Peyer's patch (tissue), 4 donors: ENCODE measurements around the gene RAC3. TPM values are rescaled to one million over a fixed set of nuclear protein-coding genes. Genes with fewer than 3 reads are reported as not detected.

Experiments
- DNase-seq, 3 donors: peaks; one replicate each; pipeline ENCODE4 v3.0.0-alpha.2; 2017 to 2019
- H3K27ac ChIP-seq, 4 donors: fragments of 200-600 bp; sonication (generic); one replicate each; pipeline ENCODE4 v1.5.1; 2016 to 2019
- H3K27me3 ChIP-seq, 2 donors: fragments of 200-600 bp; sonication (generic); one replicate each; pipeline ENCODE4 v1.5.1; 2019
- H3K36me3 ChIP-seq, 3 donors: fragments of 200-600 bp; sonication (generic); one replicate each; pipeline ENCODE4 v1.5.1; 2016 to 2019
- H3K4me1 ChIP-seq, 4 donors: fragments of 200-600 bp; sonication (generic); one replicate each; pipeline ENCODE4 v1.5.1; 2016 to 2019
- H3K4me3 ChIP-seq, 4 donors: fragments of 200-600 bp; sonication (generic); 1 replicate in 3 of 4; 2 replicates in 1 of 4; pipeline ENCODE4 v1.5.1; 2016 to 2019; ENCODE audit warnings: mild to moderate bottlenecking in 1 of 4
- H3K9me3 ChIP-seq, 4 donors: fragments of 200-600 bp; sonication (generic); one replicate each; pipeline ENCODE4 v1.5.1; 2016 to 2019; ENCODE audit warnings: mild to moderate bottlenecking in 1 of 4
- POLR2A ChIP-seq, 2 donors: fragments of 450-650 bp; IDR thresholded peaks; one replicate each; pipeline ENCODE4 v1.5.1; 2017; ENCODE audit warnings: antibody characterized with exemption in 2 of 2, mild to moderate bottlenecking in 2 of 2, moderate library complexity in 2 of 2
- total RNA-seq, 4 donors: library from RNA; depleted of rRNA; stranded (reverse); fragments of >200 nt; gene quantifications; one replicate each; pipeline ENCODE4 v1.1.0, GENCODE V29; 2016
- TF ChIP-seq, protein P1 (sequence below), 6 experiments: fragments of 450-650 bp in 4 of 6; fragments of 200-600 bp in 2 of 6; sonication (generic) in 1 of 6; IDR thresholded peaks; one replicate each; pipeline ENCODE4 v1.5.1; 2017 to 2019; ENCODE audit warnings: antibody characterized with exemption in 6 of 6, mild to moderate bottlenecking in 3 of 6, moderate library complexity in 1 of 6

Gene RAC3
- total RNA-seq, 4 donors from 2014 or later: 4.6 to 20.6 (median 9.8) TPM

DNA sequence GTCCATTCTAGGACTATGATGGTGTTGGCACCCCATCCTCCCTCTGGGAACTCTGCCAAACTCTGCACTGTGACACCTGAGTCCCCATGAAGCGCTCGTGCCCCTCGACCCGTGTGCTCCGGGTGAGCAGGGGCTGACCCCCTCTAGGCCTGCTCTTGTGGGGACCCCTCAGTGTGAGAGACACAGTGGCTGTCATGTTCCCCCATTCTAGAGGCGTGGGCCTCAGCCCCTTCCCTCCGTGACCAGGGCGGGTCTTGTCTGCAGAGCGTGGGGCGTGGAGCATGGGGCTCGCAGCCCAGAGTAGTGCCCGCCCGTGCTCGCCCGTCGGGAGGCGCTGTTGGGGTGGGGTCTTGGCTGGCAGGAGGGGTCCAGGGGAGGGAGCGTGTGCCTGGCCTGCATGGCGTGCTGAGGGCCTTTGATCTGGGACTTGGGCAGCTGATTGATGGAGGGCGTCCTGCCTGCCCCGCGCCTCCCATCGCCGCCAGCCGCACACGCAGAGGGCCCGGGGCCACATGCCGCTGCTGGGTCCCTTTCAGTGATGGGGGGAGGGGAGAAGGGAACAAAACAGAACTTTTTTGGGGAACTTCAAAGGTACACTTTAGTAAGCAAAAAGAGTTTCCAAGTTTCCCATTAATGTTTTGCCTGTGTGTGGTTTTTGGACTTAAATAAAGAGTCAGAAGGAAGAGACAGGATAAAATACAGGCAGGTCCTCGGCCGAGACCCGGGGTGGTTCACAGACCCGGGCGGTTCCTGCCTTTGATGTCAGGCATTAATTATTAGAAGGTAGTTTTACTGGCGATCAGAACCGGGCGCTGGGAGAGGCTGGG, 31.3 kb upstream of the RAC3 start:
- H3K4me1 ChIP-seq: peaks cover 0 to 28% (median 0%) of the 10 kb centered on the region in 4 donors
- peaks cover 0 to 5% (median 0%) of the 10 kb centered on the region in 3 donors for H3K36me3 ChIP-seq
- H3K27me3 ChIP-seq: no peaks in the 10 kb centered on the region
- H3K27ac ChIP-seq: no peak overlapping the region
- TF ChIP-seq POLR2A (IDR thresholded peaks at IDR 0.05): no peak
- TF ChIP-seq, protein P1, sequence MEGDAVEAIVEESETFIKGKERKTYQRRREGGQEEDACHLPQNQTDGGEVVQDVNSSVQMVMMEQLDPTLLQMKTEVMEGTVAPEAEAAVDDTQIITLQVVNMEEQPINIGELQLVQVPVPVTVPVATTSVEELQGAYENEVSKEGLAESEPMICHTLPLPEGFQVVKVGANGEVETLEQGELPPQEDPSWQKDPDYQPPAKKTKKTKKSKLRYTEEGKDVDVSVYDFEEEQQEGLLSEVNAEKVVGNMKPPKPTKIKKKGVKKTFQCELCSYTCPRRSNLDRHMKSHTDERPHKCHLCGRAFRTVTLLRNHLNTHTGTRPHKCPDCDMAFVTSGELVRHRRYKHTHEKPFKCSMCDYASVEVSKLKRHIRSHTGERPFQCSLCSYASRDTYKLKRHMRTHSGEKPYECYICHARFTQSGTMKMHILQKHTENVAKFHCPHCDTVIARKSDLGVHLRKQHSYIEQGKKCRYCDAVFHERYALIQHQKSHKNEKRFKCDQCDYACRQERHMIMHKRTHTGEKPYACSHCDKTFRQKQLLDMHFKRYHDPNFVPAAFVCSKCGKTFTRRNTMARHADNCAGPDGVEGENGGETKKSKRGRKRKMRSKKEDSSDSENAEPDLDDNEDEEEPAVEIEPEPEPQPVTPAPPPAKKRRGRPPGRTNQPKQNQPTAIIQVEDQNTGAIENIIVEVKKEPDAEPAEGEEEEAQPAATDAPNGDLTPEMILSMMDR (IDR thresholded peaks at IDR 0.05): no peak
- peak overlapping the region in 1 of 4 donors; percentile 19 for H3K4me3 ChIP-seq
- no peak for DNase-seq
- no peaks in the 10 kb centered on the region for H3K9me3 ChIP-seq

DNA sequence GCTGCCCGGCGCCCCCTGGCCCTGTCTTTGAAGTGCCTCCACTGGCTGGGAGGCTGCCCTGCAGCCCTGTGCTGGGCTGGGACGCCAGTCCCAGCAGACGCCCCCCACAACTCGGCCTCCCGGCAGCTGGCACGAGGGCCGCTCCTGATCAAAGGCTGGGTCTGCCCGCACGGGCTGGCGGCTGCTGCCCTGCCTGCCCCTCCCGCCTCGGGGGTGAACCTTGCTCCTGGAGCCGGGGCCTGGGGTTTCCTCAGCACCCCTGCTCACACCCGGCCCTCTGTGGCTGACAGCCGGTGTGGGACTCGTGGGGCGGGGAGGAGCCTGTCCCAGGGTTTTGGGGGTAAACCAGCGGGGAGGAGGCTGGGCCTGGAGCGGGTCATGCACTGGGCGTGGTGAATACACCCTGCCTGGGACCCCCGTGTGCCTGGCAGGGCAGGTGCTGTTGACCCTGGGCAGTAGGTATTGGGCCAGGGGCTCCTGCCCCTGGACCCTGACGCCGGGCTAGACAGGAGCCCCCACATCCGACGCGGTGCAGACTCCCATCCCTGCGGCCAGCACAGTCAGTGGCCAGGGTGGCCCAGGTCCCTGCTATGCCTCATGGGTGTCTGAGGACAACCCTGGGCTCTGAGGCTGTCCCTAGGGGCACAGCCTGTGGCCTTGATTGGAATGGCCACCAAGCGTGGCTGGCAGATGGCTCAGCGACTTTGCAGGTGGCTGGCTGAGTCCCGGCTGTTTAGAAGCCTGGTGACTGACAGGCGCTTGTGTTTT, 30.5 kb upstream of the RAC3 start:
- peaks cover 0 to 28% (median 0%) of the 10 kb centered on the region in 4 donors for H3K4me1 ChIP-seq
- DNase-seq: peak in 2 of 3 donors; percentile 67 to 73
- H3K27me3 ChIP-seq: no peaks in the 10 kb centered on the region
- H3K4me3 ChIP-seq: peak overlapping the region in 1 of 4 donors; percentile 19
- H3K36me3 ChIP-seq: peaks cover 0 to 5% (median 0%) of the 10 kb centered on the region in 3 donors
- TF ChIP-seq POLR2A (IDR thresholded peaks at IDR 0.05): no peak
- TF ChIP-seq, protein P1 (IDR thresholded peaks at IDR 0.05): no peak
- no peak overlapping the region for H3K27ac ChIP-seq
- no peaks in the 10 kb centered on the region for H3K9me3 ChIP-seq

DNA sequence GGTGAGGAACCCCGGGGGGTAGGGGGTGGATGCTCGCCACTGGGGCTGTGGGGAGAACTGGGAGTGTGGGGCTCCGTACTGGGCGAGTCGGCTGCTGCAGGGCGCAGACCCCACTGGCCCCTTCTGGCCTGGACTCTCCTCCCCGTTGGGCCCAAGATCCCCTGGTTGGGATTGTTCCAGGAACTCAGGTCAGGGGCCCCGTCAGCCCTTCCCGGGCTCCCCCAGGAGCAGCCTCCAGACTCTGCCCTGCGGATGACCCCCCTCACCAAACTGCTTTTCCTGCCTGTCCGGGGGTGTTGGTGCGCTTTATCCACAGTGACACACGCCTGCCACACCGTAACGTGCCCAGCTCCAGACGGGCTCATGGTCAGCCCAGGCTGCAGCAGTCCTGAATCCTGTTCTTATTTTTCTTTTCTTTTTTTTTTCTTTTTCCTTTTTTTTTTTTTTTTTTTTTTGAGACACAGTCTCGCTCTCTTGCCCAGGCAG, 29.9 kb upstream of the RAC3 start:
- TF ChIP-seq POLR2A (IDR thresholded peaks at IDR 0.05): no peak
- TF ChIP-seq, protein P1 (IDR thresholded peaks at IDR 0.05): no peak
- no peak overlapping the region for H3K27ac ChIP-seq
- H3K36me3 ChIP-seq: peaks cover 0 to 4% (median 0%) of the 10 kb centered on the region in 3 donors
- H3K9me3 ChIP-seq: no peaks in the 10 kb centered on the region
- H3K27me3 ChIP-seq: no peaks in the 10 kb centered on the region
- DNase-seq: no peak
- peaks cover 0 to 28% (median 0%) of the 10 kb centered on the region in 4 donors for H3K4me1 ChIP-seq
- H3K4me3 ChIP-seq: no peak overlapping the region

DNA sequence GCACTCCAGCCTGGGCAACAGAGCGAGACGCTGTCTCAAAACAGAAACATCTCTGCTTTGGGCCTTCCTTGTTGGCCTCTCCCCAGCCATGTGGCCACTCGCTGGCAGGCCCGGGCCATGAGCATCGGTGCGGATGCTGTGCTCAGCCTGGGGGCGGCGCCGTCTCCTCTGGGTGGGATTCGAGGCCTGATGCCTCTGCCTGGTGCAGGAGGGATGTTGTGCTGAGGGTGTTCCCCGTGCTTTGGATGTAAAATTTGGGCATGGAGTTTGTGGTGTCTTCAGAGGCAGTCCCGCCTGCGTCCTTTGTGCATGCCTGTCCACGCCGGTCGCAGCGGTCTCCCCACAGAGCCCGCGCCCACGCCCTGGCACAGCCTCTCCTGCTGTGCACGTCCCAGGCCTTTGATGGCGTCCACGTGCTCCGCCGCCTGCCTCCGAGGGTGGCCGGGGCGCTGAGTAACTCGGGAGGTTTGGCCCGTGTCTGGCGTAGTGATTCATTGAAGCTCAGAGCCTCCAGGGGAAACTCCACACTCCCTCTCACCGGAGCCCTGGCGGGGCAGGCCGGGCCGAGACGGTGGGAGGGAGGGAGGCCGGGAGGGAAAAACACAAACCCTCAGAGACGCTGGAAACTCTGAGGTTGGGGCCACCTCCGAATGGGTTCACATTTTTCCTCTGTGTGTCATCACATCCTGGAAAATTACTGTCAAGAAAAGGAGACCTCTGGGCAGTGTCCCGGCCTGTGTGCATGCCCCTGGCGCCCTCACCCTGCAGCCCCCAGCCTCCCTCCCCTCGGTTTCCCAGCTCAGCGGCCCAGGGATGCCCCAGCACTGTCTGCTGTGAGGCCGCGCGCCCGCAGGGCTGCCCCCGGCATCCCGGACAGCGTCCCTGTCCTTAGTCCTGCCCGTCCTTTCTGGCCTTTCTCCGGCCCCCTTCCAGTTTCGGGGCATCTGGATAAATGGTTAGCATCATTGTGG, 27.8 kb upstream of the RAC3 start:
- DNase-seq: no peak
- no peak overlapping the region for H3K4me3 ChIP-seq
- TF ChIP-seq, protein P1 (IDR thresholded peaks at IDR 0.05): no peak
- no peak for TF ChIP-seq POLR2A (IDR thresholded peaks at IDR 0.05)
- H3K27ac ChIP-seq: peak overlapping the region in 1 of 4 donors; percentile 31
- H3K4me1 ChIP-seq: peaks cover 0 to 28% (median 0%) of the 10 kb centered on the region in 4 donors
- H3K9me3 ChIP-seq: no peaks in the 10 kb centered on the region
- no peaks in the 10 kb centered on the region for H3K27me3 ChIP-seq
- H3K36me3 ChIP-seq: no peaks in the 10 kb centered on the region
